Measurements from ENCODE around the gene WAC. TPM values are rescaled to one million over a fixed set of nuclear protein-coding genes. Genes with fewer than 3 reads are reported as not detected.

WAC gene
- polyA plus RNA-seq, 1 donor from 2014 or later, result 63.9 TPM

DNA sequence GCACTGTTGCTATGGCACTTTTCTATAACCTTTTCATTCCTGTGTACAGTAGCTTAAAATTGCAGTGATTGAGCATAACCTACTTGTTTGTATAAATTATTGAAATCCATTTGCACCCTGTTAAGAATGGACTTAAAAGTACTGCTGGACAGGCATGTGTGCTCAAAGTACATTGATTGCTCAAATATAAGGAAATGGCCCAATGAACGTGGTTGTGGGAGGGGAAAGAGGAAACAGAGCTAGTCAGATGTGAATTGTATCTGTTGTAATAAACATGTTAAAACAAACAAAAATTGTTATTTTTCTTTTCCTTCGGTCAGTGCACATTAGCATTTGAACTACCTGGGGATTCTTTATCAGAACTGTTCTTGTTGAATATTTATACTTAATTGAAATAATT, 87.3 kb downstream of the WAC start:
- H3K4me2 ChIP-seq (ENCODE audit: low read length), result no peak overlapping the region
- H3K9ac ChIP-seq (ENCODE audit: low read length), result no peak overlapping the region
- TF ChIP-seq SMC3 (conservative IDR thresholded peaks at IDR 0.05; ENCODE audit: poor library complexity) (no peak), TAF1 (IDR thresholded peaks at IDR 0.05; ENCODE audit: low read depth) (no peak), EZH2 (IDR thresholded peaks at IDR 0.05; ENCODE audit: borderline replicate concordance, insufficient read depth, low read length, poor library complexity, severe bottlenecking) (no peak), POLR2AphosphoS5 (IDR thresholded peaks at IDR 0.05) (no peak), RAD21 (conservative IDR thresholded peaks at IDR 0.05) (no peak), MXI1 (conservative IDR thresholded peaks at IDR 0.05; ENCODE audit: poor library complexity, severe bottlenecking) (no peak), REST (IDR thresholded peaks at IDR 0.05; ENCODE audit: borderline replicate concordance) (no peak)
- no peak overlapping the region for H2AFZ ChIP-seq (ENCODE audit: low read depth, low read length)
- H3K9me2 ChIP-seq (ENCODE audit: insufficient read depth, low read length), result no peaks in the 10 kb centered on the region
- peaks cover 14% of the 10 kb centered on the region for H3K36me3 ChIP-seq (ENCODE audit: insufficient read depth, low read length)
- no peak overlapping the region for H3K4me3 ChIP-seq (ENCODE audit: low read length)
- H3K79me2 ChIP-seq (replicated peaks; ENCODE audit: insufficient read depth, low read length), result no peaks in the 10 kb centered on the region
- H3K27ac ChIP-seq (ENCODE audit: low read length), result no peak overlapping the region
- no peaks in the 10 kb centered on the region for H4K20me1 ChIP-seq (ENCODE audit: insufficient read depth)
- H3K9me3 ChIP-seq (ENCODE audit: low read length), result no peaks in the 10 kb centered on the region
- no peaks in the 10 kb centered on the region for H3K27me3 ChIP-seq (ENCODE audit: insufficient read depth, low read depth, low read length)
- H3F3A ChIP-seq (ENCODE audit: insufficient read depth, low read length, poor library complexity, severe bottlenecking), result no peaks in the 10 kb centered on the region

- Histone ChIP-seq H3K27me3 (ENCODE audit: insufficient read depth, low read depth, low read length) (no peaks in the 10 kb centered on the region), H4K20me1 (ENCODE audit: insufficient read depth) (no peaks in the 10 kb centered on the region), H3K9me2 (ENCODE audit: insufficient read depth, low read length) (no peaks in the 10 kb centered on the region), H2AFZ (ENCODE audit: low read depth, low read length) (no peak overlapping the region), H3K4me3 (ENCODE audit: low read length) (no peak overlapping the region), H3K9me3 (ENCODE audit: low read length) (no peaks in the 10 kb centered on the region), H3K36me3 (ENCODE audit: insufficient read depth, low read length) (peaks cover 8% of the 10 kb centered on the region), H3K9ac (ENCODE audit: low read length) (no peak overlapping the region), H3K4me2 (ENCODE audit: low read length) (no peak overlapping the region), H3F3A (ENCODE audit: insufficient read depth, low read length, poor library complexity, severe bottlenecking) (no peaks in the 10 kb centered on the region), H3K79me2 (replicated peaks; ENCODE audit: insufficient read depth, low read length) (no peaks in the 10 kb centered on the region), H3K27ac (ENCODE audit: low read length) (no peak overlapping the region)
- TF ChIP-seq MXI1 (conservative IDR thresholded peaks at IDR 0.05; ENCODE audit: poor library complexity, severe bottlenecking), result no peak
- TF ChIP-seq POLR2AphosphoS5 (IDR thresholded peaks at IDR 0.05), result peak; percentile 3
- TF ChIP-seq TAF1 (IDR thresholded peaks at IDR 0.05; ENCODE audit: low read depth), result no peak
Measured at GRCh38 chr10:28623483-28623882, 90.6 kb downstream of the WAC start.

- Histone ChIP-seq H3K36me3 (ENCODE audit: insufficient read depth, low read length) (peaks cover 4% of the 10 kb centered on the region), H3K4me3 (ENCODE audit: low read length) (no peak overlapping the region), H3K4me2 (ENCODE audit: low read length) (no peak overlapping the region), H3K9me2 (ENCODE audit: insufficient read depth, low read length) (no peaks in the 10 kb centered on the region), H3K27ac (ENCODE audit: low read length) (no peak overlapping the region), H3K9me3 (ENCODE audit: low read length) (no peaks in the 10 kb centered on the region), H3K79me2 (replicated peaks; ENCODE audit: insufficient read depth, low read length) (no peaks in the 10 kb centered on the region), H4K20me1 (ENCODE audit: insufficient read depth) (no peaks in the 10 kb centered on the region), H3K9ac (ENCODE audit: low read length) (no peak overlapping the region), H2AFZ (ENCODE audit: low read depth, low read length) (no peak overlapping the region), H3K27me3 (ENCODE audit: insufficient read depth, low read depth, low read length) (no peaks in the 10 kb centered on the region), H3F3A (ENCODE audit: insufficient read depth, low read length, poor library complexity, severe bottlenecking) (no peaks in the 10 kb centered on the region)
- TF ChIP-seq REST (IDR thresholded peaks at IDR 0.05; ENCODE audit: borderline replicate concordance), result no peak
- no peak for TF ChIP-seq RAD21 (conservative IDR thresholded peaks at IDR 0.05)
- no peak for TF ChIP-seq TAF1 (IDR thresholded peaks at IDR 0.05; ENCODE audit: low read depth)
- no peak for TF ChIP-seq EZH2 (IDR thresholded peaks at IDR 0.05; ENCODE audit: borderline replicate concordance, insufficient read depth, low read length, poor library complexity, severe bottlenecking)
- TF ChIP-seq MXI1 (conservative IDR thresholded peaks at IDR 0.05; ENCODE audit: poor library complexity, severe bottlenecking), result no peak
- TF ChIP-seq SMC3 (conservative IDR thresholded peaks at IDR 0.05; ENCODE audit: poor library complexity), result no peak
- TF ChIP-seq, protein P1, sequence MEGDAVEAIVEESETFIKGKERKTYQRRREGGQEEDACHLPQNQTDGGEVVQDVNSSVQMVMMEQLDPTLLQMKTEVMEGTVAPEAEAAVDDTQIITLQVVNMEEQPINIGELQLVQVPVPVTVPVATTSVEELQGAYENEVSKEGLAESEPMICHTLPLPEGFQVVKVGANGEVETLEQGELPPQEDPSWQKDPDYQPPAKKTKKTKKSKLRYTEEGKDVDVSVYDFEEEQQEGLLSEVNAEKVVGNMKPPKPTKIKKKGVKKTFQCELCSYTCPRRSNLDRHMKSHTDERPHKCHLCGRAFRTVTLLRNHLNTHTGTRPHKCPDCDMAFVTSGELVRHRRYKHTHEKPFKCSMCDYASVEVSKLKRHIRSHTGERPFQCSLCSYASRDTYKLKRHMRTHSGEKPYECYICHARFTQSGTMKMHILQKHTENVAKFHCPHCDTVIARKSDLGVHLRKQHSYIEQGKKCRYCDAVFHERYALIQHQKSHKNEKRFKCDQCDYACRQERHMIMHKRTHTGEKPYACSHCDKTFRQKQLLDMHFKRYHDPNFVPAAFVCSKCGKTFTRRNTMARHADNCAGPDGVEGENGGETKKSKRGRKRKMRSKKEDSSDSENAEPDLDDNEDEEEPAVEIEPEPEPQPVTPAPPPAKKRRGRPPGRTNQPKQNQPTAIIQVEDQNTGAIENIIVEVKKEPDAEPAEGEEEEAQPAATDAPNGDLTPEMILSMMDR (IDR thresholded peaks at IDR 0.05; ENCODE audit: poor library complexity, severe bottlenecking), result no peak
- TF ChIP-seq POLR2AphosphoS5 (IDR thresholded peaks at IDR 0.05), result no peak
- no peak for TF ChIP-seq EP300 (conservative IDR thresholded peaks at IDR 0.05; ENCODE audit: poor library complexity, severe bottlenecking)
Measured at GRCh38 chr10:28624351-28624750, 91.4 kb downstream of the WAC start.
